Skin epidermis (tissue), 12 donors: ENCODE results near the gene APPL2.

ENCODE experiments used
- H3K27ac ChIP-seq, 21 experiments: fragments of 200-600 bp; sonication (generic) in 11 of 21; one replicate each; pipeline ENCODE4 v1.5.0; 2020; ENCODE audit warnings: mild to moderate bottlenecking in 3 of 21, inconsistent platforms in 2 of 21, moderate library complexity in 2 of 21
- H3K4me3 ChIP-seq, 7 experiments: fragments of 200-600 bp; sonication (generic) in 2 of 7; one replicate each; pipeline ENCODE4 v1.5.0; 2020; ENCODE audit warnings: inconsistent platforms in 2 of 7, mild to moderate bottlenecking in 2 of 7, moderate library complexity in 1 of 7

Gene APPL2

GRCh38 chr12:105235732-105236476 is at the start of gene APPL2:
APPL2 (minus strand) TSS chr12:105236174; CDS start chr12:105236012, 162 bp downstream.
- H3K27ac ChIP-seq, result peak within 1 kb of the TSS; percentile 83 to 99 (median 96)
- H3K4me3 ChIP-seq, result peak within 1 kb of the TSS; percentile 63 to 95 (median 82)

- Histone ChIP-seq H3K27ac (no peak overlapping the region), H3K4me3 (no peak overlapping the region)
These were observed 49.4 kb upstream of the APPL2 start for GRCh38 chr12:105285378-105285777.

GRCh38 chr12:105281694-105282049 is 45.7 kb upstream of the APPL2 start:
- H3K27ac ChIP-seq, result no peak overlapping the region
- no peak overlapping the region for H3K4me3 ChIP-seq

- no peak overlapping the region for H3K27ac ChIP-seq
These were observed 45.2 kb upstream of the APPL2 start for GRCh38 chr12:105280966-105281693.

GRCh38 chr12:105279460-105280056 is 43.6 kb upstream of the APPL2 start:
- no peak overlapping the region for H3K27ac ChIP-seq

More at GRCh38 chr12:105280966-105281693, 45.2 kb upstream of the APPL2 start:
- H3K4me3 ChIP-seq, result no peak overlapping the region

GRCh38 chr12:105278043-105278697 is 42.2 kb upstream of the APPL2 start:
- Histone ChIP-seq H3K27ac (no peak overlapping the region), H3K4me3 (no peak overlapping the region)

More at GRCh38 chr12:105279460-105280056, 43.6 kb upstream of the APPL2 start:
- H3K4me3 ChIP-seq, result no peak overlapping the region

GRCh38 chr12:105275997-105276733 is 40.2 kb upstream of the APPL2 start:
- no peak overlapping the region for H3K4me3 ChIP-seq
- peak overlapping the region in 4 of 21 experiments; percentile 5 to 73 (median 43) for H3K27ac ChIP-seq

- peak overlapping the region in 2 of 21 experiments; percentile 8 to 29 for H3K27ac ChIP-seq
- H3K4me3 ChIP-seq, result no peak overlapping the region
These were observed 38.6 kb upstream of the APPL2 start for GRCh38 chr12:105274571-105274970.

GRCh38 chr12:105273601-105274000 is 37.6 kb upstream of the APPL2 start:
- H3K27ac ChIP-seq, result peak overlapping the region in 4 of 21 experiments; percentile 30 to 69 (median 59)
- H3K4me3 ChIP-seq, result no peak overlapping the region

- H3K27ac ChIP-seq, result peak overlapping the region in 7 of 21 experiments; percentile 9 to 70 (median 55)
- H3K4me3 ChIP-seq, result no peak overlapping the region
These were observed 36.9 kb upstream of the APPL2 start for GRCh38 chr12:105272814-105273416.

- Histone ChIP-seq H3K27ac (peak overlapping the region in 5 of 21 experiments; percentile 21 to 69 (median 42)), H3K4me3 (no peak overlapping the region)
These were observed 36.2 kb upstream of the APPL2 start for GRCh38 chr12:105272152-105272551.

- Histone ChIP-seq H3K4me3 (no peak overlapping the region), H3K27ac (peak overlapping the region in 2 of 21 experiments; percentile 23 to 69)
These were observed 35.4 kb upstream of the APPL2 start for GRCh38 chr12:105271364-105271763.

- peak overlapping the region in 3 of 21 experiments; percentile 8 to 23 (median 21) for H3K27ac ChIP-seq
- no peak overlapping the region for H3K4me3 ChIP-seq
These were observed 34.8 kb upstream of the APPL2 start for GRCh38 chr12:105270671-105271255.

GRCh38 chr12:105267711-105268110 is 31.7 kb upstream of the APPL2 start:
- H3K4me3 ChIP-seq, result no peak overlapping the region
- no peak overlapping the region for H3K27ac ChIP-seq

- H3K27ac ChIP-seq, result no peak overlapping the region
These were observed 28.8 kb upstream of the APPL2 start for GRCh38 chr12:105264771-105265170.

GRCh38 chr12:105262461-105263184 is 26.6 kb upstream of the APPL2 start:
- Histone ChIP-seq H3K27ac (no peak overlapping the region), H3K4me3 (no peak overlapping the region)

More at GRCh38 chr12:105264771-105265170, 28.8 kb upstream of the APPL2 start:
- no peak overlapping the region for H3K4me3 ChIP-seq

- Histone ChIP-seq H3K27ac (no peak overlapping the region), H3K4me3 (no peak overlapping the region)
These were observed 25.0 kb upstream of the APPL2 start for GRCh38 chr12:105261010-105261409.

GRCh38 chr12:105259226-105259625 is 23.3 kb upstream of the APPL2 start:
- H3K4me3 ChIP-seq, result no peak overlapping the region
- no peak overlapping the region for H3K27ac ChIP-seq
